ENCODE results near the gene TLE4.
"Not testable (repeated sequence)": the region's sequence is repeated elsewhere in the genome, so short reads cannot be mapped to it uniquely, and the experiment has no call there.

Gene TLE4

GRCh38 chr9:79745752-79746336 is 174.1 kb downstream of the TLE4 start:
- DNase-seq: no peak

- not testable (repeated sequence) for DNase-seq
These were observed 180.2 kb downstream of the TLE4 start for GRCh38 chr9:79751895-79752466.

GRCh38 chr9:79756414-79756813 is 184.6 kb downstream of the TLE4 start:
- no peak for DNase-seq

GRCh38 chr9:79757074-79757473 is 185.3 kb downstream of the TLE4 start:
- no peak for DNase-seq

DNA sequence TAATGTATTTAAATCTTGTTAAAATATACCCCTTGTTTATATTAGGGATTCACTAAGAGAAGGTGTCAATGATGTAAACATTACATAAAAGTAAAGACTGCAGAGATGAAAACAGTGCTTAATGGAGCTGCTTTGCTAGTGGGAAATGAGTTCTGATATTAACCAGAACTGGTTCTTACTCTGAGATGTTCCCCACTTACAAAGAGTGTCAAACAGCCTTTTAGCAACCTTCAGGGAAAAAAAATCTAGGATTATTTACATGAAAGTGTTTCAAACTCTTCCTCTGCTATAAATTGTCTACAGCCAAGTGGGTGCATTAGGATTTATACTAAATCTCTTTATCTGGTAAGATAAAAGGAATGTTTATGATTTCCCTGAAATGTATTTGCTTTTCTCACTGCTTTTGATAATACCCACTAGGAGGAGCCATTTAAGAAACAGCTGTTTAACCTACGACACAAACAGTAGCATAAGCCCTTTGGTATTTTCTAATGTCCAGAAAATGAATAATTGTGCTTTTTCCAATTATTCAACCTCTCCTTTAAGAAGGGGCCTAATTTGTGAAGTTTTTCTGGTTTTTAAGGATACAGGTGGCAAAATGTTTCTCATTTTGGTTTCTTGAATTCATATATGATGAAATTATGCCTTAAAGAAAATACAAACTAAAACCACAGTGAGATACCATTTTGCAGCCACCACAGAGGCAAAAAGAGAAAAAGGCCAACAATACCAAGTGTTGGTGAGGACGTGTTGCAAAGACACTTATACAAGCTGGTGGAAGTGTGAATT is 186.3 kb downstream of the TLE4 start:
- no peak for DNase-seq

GRCh38 chr9:79759460-79759859 is 187.7 kb downstream of the TLE4 start:
- DNase-seq: no peak

- no peak for DNase-seq
These were observed 190.3 kb downstream of the TLE4 start for GRCh38 chr9:79762070-79762469.

DNA sequence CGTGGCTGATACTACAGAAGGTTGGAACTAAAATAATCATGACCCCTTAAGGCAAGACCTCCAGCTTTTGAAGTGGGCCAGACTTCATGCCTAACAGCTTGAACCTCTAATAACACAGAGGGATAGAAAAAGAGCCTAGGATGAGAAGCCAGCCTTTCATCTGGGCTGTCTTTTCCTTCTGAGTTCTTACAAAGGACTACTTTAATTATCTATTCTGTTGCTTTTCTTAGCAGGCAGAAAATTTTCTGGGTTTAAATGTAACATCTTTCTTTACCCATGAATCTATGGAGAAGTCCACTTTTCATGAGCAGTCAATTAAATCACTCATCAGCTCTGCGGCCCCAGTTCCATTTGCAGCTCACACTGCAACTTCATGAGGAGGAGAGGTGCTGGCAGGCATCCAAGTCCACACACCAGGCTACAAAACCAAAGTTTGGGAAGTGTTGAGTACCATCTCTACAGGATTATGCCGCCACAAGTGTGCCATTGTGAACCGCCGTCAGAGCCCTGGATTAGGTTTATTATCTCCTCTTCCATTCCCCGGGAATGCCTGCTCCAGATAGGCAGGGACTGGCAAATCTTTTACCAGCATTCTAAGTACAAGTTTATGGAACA is 192.0 kb downstream of the TLE4 start:
- peak; percentile 21 for DNase-seq

DNA sequence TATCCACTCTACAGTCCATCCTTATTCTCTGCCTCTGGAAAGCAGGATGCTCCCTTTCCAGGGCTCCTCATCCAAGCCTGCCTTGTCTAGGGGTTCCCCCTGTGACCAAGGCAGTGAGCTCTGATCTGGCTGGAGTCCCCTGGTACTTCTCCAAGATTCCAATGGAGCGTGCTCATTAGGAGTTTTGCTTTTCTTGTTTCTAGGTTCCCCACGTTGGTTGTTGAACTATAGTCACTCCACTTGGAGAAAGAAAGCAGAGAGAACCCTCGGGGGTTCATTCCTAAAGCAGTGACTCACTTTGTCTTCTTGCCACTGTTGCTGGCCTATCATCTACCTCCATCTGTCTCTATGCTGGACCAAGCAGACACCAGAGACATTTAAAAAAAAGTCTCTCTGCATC is 192.6 kb downstream of the TLE4 start:
- DNase-seq: no peak

- DNase-seq: no peak
These were observed 193.7 kb downstream of the TLE4 start for GRCh38 chr9:79765466-79765865.

GRCh38 chr9:79766091-79766490 is 194.3 kb downstream of the TLE4 start:
- no peak for DNase-seq

DNA sequence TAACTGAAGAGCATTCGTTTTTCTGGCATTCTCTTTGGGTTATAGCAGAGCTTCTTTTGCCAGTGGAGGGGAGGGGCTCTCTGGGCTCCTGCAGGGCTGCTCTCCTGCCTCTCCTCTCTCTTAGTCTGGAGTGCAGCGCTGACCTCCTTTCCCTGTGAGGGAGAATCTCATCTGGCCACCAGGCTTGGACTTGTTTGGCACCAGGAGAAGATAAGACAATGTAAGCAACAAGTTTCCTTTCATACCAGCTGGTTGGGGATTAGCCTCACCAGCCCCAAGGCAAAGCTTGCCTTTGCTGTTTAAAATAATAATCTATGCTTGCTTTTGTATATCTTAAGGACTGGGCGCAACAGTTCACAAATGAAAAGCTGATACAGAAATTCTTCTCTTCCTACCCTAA is 196.4 kb downstream of the TLE4 start:
- DNase-seq: no peak

DNA sequence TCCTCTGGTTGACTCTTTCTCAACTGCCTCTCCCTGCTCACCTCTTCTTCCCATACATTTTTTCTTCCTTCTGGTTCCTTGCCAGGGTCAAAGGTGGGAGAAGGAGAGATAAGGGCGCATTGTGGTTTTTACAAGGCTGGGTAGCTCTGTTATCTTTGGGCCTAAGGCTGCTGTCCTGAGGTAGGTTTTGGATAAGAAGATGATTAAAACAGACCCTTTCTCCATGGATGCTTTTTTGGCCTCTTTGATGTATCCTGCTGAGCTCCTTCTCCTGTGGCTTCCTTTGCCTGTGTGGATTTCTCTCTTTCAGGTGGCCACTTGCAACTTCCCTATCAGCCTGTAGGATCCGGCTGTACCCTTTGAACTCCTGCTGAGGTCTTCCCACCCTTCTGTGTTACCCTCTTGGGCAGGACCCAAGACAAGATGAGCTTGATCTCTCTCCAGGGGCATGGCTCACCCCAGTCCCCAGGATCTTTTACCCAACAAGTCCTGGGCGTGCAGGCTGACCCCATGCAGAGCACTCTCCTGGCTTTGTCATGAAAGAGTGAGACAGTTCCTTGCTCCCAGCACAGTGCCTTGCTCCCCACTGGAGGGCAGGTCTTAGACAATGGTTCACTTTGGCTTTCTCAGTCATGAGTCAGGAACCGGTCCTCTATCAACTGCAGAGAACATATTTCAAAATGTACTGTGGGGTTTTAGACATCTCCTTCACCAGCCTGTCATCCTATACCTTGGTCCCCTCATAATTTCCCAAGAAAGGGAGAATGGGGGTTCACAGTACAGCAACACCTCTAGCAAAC is 197.9 kb downstream of the TLE4 start:
- no peak for DNase-seq

DNA sequence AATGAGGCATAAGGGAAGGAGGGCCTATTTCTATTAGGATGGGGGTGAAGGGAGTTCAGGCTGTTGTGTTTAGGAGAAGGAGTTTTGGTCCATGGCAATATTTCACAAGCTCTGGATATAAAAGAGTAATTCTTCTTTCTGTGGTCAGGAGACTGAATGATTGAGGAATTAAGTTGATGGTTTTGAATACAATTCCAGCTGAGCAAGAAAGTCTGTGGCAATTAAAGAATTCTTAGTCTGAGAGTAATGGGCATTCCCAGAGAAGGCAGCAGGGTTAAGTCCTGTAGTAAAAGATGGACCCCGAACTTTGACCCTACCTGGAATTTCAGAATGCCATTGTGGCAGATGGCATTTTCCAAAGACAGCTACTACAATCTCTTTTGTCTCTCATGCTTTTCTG is 202.6 kb downstream of the TLE4 start:
- DNase-seq: no peak

All from NCI-H1105 (cell line).